ENCODE results near the gene CFAP410. TPM values are rescaled to one million over a fixed set of nuclear protein-coding genes. Genes with fewer than 3 reads are reported as not detected.

CFAP410 gene
- total RNA-seq, 1 experiment from 2014 or later = 8.6 TPM

GRCh38 chr21:44328242-44328895 is 10.8 kb downstream of the CFAP410 start:
- intact Hi-C loops (cut with micrococcal nuclease; ENCODE audit: unreplicated experiment) = no loop called here
- peaks cover 22% of the 10 kb centered on the region for H3K36me3 Mint-ChIP-seq (ENCODE audit: insufficient read depth, unreplicated experiment)
- CTCF ChIA-PET = no interaction called here
- DNase-seq = no peak
- no peaks in the 10 kb centered on the region for H3K4me1 Mint-ChIP-seq (ENCODE audit: low read depth, unreplicated experiment)
- H3K27ac Mint-ChIP-seq (ENCODE audit: unreplicated experiment) = peak overlapping the region; percentile 42
- no TSS peak for BruUV-seq (replicated peaks)
- no peak overlapping the region for H3K4me3 Mint-ChIP-seq (ENCODE audit: low read depth, unreplicated experiment)
- no peak for TF ChIP-seq CTCF (IDR thresholded peaks at IDR 0.05; ENCODE audit: unreplicated experiment)
- H3K27me3 Mint-ChIP-seq (ENCODE audit: unreplicated experiment) = no peaks in the 10 kb centered on the region
- H3K9me3 Mint-ChIP-seq (ENCODE audit: low read depth, unreplicated experiment) = no peaks in the 10 kb centered on the region

- CTCF ChIA-PET = no interaction called here
- intact Hi-C loops (cut with micrococcal nuclease; ENCODE audit: unreplicated experiment) = no loop called here
- no TSS peak for BruUV-seq (replicated peaks)
- no peak overlapping the region for H3K4me3 Mint-ChIP-seq (ENCODE audit: low read depth, unreplicated experiment)
- TF ChIP-seq CTCF (IDR thresholded peaks at IDR 0.05; ENCODE audit: unreplicated experiment) = no peak
- H3K36me3 Mint-ChIP-seq (ENCODE audit: insufficient read depth, unreplicated experiment) = peaks cover 14% of the 10 kb centered on the region
- H3K4me1 Mint-ChIP-seq (ENCODE audit: low read depth, unreplicated experiment) = no peaks in the 10 kb centered on the region
- no peak for DNase-seq
- H3K27ac Mint-ChIP-seq (ENCODE audit: unreplicated experiment) = no peak overlapping the region
- H3K9me3 Mint-ChIP-seq (ENCODE audit: low read depth, unreplicated experiment) = no peaks in the 10 kb centered on the region
- H3K27me3 Mint-ChIP-seq (ENCODE audit: unreplicated experiment) = no peaks in the 10 kb centered on the region
Observed at GRCh38 chr21:44327603-44327974, 11.6 kb downstream of the CFAP410 start.

- Mint-ChIP-seq H3K9me3 (ENCODE audit: low read depth, unreplicated experiment) (no peaks in the 10 kb centered on the region), H3K27me3 (ENCODE audit: unreplicated experiment) (no peaks in the 10 kb centered on the region), H3K36me3 (ENCODE audit: insufficient read depth, unreplicated experiment) (peaks cover 18% of the 10 kb centered on the region), H3K4me1 (ENCODE audit: low read depth, unreplicated experiment) (no peaks in the 10 kb centered on the region), H3K4me3 (ENCODE audit: low read depth, unreplicated experiment) (no peak overlapping the region), H3K27ac (ENCODE audit: unreplicated experiment) (no peak overlapping the region)
- TSS peak; percentile 18 for BruUV-seq (replicated peaks)
- CTCF ChIA-PET = no interaction called here
- intact Hi-C loops (cut with micrococcal nuclease; ENCODE audit: unreplicated experiment) = no loop called here
- DNase-seq = no peak
- no peak for TF ChIP-seq CTCF (IDR thresholded peaks at IDR 0.05; ENCODE audit: unreplicated experiment)
Observed at GRCh38 chr21:44326716-44327602, 12.2 kb downstream of the CFAP410 start.

GRCh38 chr21:44326272-44326647 is 12.9 kb downstream of the CFAP410 start:
- no peak overlapping the region for H3K4me3 Mint-ChIP-seq (ENCODE audit: low read depth, unreplicated experiment)
- no peak for TF ChIP-seq CTCF (IDR thresholded peaks at IDR 0.05; ENCODE audit: unreplicated experiment)
- H3K27me3 Mint-ChIP-seq (ENCODE audit: unreplicated experiment) = no peaks in the 10 kb centered on the region
- no peaks in the 10 kb centered on the region for H3K9me3 Mint-ChIP-seq (ENCODE audit: low read depth, unreplicated experiment)
- no peak overlapping the region for H3K27ac Mint-ChIP-seq (ENCODE audit: unreplicated experiment)
- CTCF ChIA-PET = no interaction called here
- DNase-seq = no peak
- H3K4me1 Mint-ChIP-seq (ENCODE audit: low read depth, unreplicated experiment) = no peaks in the 10 kb centered on the region
- no TSS peak for BruUV-seq (replicated peaks)
- intact Hi-C loops (cut with micrococcal nuclease; ENCODE audit: unreplicated experiment) = no loop called here
- H3K36me3 Mint-ChIP-seq (ENCODE audit: insufficient read depth, unreplicated experiment) = peaks cover 15% of the 10 kb centered on the region

Measured in Calu3 (cell line).